G401 (cell line): ENCODE data around the gene IL6ST. TPM values are rescaled to one million over a fixed set of nuclear protein-coding genes. Genes with fewer than 3 reads are reported as not detected.
"Not testable (repeated sequence)": the region's sequence is repeated elsewhere in the genome, so short reads cannot be mapped to it uniquely, and the experiment has no call there.

Experiments
- DNase-seq: peaks from one replicate; pipeline ENCODE4 v3.0.0-alpha.2; 2015; ENCODE audit warnings: low spot score
- in situ Hi-C: cut with HindIII; loops from 2 replicates; pipeline ENCODE4 v1.10.0; 2016; ENCODE audit warnings: low sequenced_read_pairs, mixed read lengths
- total RNA-seq: library from RNA; depleted of rRNA; stranded (reverse); fragments of >200 nt; shearing (Covaris generic); gene quantifications from 2 replicates; pipeline ENCODE4 v1.2.3, GENCODE V29; 2014

The IL6ST gene
- total RNA-seq, 1 experiment from 2014 or later: 10.2 TPM

DNA sequence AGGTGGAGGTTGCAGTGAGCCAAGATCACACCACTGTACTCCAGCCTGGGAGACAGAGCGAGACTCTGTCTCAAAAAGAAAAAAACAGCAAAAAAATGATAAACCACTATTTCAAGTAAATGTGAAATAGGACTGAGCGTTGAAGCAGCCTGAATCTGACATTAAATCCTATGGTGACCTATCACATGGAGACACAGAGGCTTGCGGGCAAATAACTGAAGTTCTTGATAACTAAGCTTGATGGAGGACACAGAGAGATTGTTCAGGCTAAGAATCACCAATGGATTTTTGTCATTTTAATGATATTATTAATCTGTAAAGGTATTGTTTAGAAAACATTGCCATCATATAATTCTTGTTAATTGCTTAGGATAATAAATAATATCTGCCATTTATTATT is 15.7 kb upstream of the IL6ST start:
- DNase-seq: no peak
- in situ Hi-C loops: no loop called here

DNA sequence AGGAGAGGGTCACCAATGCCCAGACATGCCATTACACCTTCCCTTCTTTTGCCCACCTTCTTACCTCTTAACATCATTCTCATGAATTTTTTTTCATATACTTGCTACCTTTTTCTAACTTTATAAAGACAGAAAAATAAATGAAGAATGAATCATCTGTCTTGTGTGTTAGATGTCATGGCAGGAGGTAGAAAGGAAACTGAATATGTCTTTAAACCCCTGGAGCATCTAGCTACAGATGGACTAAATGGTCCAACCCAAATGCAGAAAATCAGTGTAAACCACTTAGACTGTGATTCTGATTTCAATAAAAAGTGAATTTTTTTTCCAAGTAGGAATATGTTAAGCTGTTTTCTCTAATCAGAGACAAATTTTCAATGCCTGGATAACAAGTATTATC is 11.8 kb upstream of the IL6ST start:
- DNase-seq: no peak
- in situ Hi-C loops: no loop called here

DNA sequence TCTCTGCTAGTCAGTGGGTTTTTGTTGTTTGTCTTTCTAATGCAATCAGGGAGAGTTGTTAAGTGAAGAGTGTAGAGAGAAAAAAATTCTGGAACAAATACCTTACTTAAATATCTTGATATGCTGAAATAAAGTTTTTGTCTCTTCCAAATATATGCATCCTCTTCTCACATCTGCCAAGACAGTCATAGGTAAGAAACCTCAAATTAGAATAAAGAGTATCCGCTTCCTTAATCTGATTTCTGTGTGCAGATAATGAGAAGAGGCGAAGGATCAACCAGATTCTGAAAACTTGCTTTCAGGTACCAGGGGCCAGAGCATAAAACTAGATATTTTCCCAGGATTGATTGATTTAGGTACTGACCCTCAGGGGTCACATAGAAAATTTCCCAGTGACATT is 11.3 kb upstream of the IL6ST start:
- in situ Hi-C loops: no loop called here
- no peak for DNase-seq

DNA sequence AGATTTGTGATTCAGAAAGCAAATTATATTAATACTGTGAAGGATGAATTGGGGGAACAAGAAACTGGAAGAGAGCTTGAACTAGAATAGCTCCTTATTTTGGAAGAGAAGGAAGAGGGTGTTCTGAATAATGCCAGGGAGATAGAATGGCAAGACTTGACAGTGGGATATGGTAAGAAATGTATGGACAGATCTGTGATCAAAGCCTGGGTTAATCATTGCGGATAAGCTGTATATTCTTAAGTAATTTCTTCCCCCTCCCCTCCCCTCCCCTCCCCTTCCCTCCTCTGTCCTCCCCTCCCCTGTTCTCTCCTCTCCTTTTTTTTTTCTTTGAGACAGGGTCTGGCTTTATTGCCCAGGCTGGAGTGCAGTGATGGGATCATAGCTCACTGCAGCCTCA is 10.1 kb upstream of the IL6ST start:
- in situ Hi-C loops: no loop called here
- DNase-seq: no peak

DNA sequence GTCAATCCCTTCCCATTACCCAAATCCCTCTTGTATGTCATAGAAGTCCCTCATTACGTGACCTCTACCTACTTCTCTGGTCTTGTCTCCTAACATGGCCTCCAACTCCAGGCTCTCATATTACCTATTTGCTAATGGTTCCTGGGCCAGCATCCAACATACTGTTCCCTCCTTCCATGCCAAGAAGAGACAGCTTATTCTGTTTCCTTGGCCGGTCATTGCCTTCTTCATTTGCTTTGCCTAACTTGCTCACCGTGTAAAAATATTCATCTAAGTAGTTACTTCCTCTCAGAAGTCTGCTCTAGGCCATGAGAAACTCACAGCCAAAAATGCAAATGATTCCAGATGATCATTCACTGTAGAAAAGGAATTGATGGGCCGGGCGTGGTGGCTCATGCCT is 8.9 kb upstream of the IL6ST start:
- in situ Hi-C loops: no loop called here

DNA sequence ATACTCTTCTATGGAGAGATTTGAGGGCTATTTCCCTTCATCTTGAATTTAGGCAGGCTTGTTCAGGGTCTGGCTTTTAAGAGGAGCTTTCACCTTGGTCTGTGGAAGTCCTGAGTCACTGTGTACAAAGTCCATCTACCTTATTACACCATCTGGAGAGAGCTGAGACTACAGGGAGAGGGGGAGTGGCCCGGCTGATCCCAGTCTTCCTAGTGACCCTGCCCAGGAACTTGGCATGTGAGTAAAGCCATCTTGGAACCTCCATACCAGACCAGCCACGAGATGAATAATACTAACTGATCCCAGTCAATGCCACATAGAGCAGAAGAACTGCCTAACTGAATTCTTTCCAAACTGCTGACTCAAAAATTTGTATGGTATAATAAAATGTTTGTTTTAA is 8.4 kb upstream of the IL6ST start:
- no peak for DNase-seq
- in situ Hi-C loops: no loop called here

More for the DNA sequence above, 8.9 kb upstream of the IL6ST start:
- DNase-seq: no peak

DNA sequence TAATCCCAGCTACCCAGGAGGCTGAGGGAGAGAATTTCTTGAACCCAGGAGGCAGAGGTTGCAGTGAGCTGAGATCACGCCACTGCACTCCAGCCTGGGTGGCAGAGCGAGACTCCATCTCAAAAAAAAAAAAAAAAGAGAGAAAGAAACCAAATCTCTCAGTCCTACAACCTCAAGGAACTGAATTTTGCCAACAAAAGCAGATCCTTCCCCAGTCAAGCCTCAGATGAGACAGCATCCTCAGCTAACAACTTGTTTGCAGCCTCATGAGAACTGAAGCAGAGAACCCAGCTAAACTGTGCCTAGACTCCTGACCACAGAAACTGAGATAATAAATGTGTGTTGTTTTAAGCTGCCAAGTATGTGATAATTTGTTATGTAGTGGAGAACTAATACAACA is 7.5 kb upstream of the IL6ST start:
- in situ Hi-C loops: no loop called here
- no peak for DNase-seq

DNA sequence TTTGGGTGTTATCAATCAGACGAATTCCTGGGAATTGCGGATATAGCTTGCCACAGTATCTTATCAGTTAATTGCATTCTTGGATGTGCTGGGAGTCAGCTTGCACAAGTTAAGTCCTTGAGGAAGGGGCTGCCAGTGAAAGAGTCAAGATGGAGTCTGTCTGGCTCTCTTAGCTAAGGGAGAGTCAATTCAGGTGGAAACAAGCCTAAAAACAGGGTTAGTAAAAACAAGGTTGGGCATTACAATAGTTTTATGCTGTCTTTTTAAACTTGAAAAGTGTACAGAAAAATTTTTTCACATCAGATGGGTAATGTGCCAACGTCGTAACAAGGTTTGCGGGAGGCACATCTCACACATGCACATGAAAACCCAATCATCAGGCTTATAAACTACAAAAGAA is 5.5 kb upstream of the IL6ST start:
- DNase-seq, in situ Hi-C loops: not testable (repeated sequence)

DNA sequence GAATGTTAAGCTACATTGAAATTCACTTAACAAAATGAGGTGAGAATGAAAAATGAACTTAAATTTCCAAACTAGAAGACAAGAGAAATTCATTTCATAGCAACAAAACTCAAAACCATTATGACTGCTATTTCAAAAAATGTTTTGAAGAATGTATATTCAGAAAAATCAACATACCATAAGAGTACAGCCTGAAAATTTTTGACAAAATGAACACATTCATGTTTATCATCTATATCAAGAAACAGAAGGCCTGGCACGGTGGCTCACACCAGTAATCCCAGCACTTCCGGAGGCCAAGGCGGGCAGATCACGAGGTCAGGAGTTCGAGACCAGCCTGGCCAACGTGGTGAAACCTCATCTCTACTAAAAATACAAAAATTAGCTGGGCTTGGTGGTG is 4.2 kb upstream of the IL6ST start:
- in situ Hi-C loops: no loop called here
- DNase-seq: no peak

DNA sequence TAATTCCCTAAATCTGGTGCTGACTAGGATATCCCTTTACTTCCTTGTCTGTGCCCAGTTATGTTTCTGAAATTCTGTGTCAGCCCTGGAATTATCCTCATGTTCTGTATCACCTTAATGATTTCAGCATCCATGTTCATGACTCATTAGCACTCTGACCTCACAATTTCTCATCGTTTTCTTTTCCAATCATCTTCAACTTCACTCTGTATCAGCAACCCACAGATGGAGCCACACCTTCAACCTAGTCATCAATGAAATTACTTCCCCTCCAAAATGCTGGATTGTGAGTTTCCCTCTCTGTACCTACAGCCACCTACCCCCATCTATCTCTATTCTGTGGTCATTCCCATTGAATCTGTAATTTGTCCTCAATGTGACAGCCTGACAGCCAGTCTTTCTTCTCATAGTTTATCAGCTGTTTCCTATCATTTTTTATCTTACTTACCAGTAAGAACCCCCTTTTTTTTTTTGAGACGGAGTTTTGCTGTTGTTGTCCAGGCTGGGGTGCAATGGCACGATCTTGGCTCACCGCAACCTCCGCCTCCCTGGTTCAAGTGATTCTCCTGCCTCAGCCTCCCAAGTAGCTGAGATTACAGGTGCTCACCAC is 3.1 kb upstream of the IL6ST start:
- in situ Hi-C loops: no loop called here

DNA sequence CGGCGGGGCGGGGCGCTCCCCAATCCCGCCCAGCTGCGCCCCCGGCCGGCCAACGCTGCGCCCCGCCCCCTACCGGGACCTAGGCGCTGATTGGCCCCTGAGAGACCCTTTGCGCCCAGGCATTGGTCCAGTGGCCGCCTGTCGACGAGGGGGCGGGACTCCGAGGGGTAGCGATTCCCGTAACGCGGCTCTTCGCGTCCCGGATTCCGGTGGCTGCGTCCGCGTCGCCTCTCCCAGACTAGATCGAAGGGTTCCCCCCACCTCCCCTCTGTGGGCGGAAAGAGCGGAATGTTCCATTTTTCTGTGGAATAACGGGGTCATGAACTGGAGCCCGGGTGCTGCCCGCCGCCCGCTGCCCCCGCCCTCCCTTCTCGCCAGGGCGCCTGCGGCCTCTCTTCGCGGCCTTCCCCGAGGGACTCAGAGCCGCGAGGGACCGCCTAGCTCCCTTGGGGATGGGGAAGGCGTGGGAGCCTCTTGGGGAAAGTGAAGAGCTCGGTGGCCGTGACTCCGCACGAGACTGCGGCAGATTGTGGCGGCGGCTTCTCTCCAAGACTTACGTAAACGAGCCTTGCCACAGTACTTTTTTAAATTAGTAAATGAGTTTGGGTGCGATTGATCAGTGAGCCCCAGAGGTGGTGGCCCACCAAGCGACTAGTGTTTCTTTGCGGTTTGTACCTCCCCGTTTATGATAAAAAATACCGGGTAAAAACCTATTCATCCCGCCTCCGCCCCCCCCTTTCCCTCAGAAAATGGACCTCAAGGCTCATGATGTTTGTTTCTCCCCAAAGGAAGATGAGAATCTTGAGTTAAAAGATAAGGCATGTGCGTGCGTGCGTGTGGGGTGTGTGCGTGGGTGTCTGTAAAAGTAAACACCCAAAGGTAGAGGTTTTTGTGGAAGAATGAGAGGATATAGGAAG is 493 bp upstream of the IL6ST start:
- in situ Hi-C loops: no loop called here
- DNase-seq: peak; percentile 97

More for the DNA sequence above, 3.1 kb upstream of the IL6ST start:
- no peak for DNase-seq

DNA sequence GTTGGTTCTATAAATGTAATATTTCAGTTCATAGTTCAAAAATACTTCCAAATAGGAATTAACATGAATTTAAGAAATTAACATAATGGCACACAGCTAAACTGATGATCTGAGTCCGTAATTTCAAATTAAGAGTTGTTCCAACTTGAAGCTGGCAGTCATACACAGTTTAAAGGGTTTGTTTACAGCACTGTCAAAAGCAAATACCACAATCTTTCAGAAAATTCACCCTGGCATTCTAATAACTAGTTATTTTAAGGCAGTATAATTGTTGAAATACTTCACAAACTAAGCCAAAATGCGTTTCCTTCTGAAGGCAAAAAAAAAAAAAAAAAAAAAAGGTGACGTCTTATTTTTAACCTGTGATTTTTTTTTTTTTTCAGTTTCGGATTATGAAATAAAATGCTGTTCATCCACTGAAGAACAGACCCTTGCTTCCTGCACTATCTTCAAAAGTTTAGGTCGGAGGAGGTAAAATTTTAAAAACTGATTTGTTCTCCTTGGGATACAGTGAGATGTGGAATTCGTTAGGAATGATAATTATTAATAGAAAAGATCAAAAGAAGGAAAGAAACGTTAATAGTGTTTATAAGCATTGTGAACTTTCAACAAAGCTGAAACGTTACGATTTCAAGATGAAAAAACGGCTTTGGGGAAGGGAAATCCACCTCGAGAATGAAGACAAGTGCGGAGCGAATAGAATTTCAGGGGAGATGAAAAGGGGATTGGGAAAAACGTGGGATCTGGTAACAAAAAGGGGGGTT is 850 bp downstream of the IL6ST start:
- in situ Hi-C loops: no loop called here
- DNase-seq: peak; percentile 31

DNA sequence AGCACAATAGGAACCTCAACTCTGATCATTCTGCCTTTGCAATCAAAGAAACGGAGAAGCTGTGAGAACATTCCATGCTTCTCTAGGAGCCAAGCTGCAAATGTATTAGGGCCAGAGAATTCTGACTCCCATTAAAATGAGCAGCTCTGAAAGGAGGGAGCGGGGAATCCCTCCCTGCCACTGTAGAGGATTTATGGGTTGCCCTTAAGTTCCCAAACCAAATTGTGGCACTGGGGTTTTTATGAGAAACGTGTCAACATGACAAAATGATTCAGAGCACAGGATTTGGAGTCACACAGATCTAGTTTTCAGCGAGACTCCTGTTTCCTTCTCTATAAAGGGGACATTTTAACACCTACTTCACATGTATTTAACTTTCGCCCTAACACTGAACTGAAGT is 1.8 kb downstream of the IL6ST start:
- peak; percentile 61 for DNase-seq
- in situ Hi-C loops: no loop called here

DNA sequence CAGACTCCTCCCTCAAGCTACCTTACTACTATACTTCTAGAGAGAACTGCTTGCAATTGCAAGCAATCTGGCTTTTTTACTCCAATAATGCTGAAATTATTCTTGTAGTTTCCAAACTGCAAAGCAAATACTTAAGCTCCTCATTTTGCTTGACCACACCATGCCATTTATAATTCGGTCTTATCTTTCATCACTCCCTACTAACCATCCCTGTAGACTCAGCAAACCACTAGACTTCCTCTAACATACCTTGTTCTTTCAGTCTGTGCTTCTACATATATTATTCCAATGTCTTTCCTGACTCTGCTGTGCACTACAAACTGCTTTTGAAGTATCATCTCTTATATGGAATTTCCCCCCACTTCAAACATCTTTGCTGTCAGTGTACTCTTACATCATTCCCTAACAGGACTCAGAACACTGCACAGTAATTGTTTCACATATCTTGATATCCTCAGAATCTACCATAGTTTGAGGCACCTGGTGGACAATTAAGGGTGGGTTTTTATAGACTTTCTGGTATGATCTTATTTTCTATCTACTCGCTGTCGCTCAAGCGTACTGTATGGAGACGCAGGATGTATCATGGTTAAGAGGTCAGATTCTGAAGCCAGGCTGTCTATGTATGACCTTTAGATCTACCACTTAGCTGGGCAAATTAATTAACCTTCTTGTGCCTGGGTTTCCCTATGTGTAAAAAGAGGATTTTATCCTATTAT is 2.8 kb downstream of the IL6ST start:
- in situ Hi-C loops: no loop called here

DNA sequence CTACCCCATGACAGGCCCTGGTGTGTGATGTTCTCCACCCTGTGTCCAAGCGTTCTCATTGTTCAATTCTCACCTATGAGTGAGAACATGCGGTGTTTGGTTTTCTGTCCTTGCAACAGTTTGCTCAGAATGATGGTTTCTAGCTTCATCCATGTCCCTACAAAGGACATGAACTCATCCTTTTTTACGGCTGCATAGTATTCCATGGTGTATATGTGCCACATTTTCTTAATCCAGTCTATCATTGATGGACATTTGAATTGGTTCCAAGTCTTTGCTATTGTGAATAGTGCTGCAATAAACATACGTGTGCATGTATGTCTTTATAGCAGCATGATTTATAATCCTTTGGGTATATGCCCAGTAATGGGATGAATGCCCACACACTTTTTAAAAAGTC is 3.9 kb downstream of the IL6ST start:
- DNase-seq, in situ Hi-C loops: not testable (repeated sequence)

More for the DNA sequence above, 2.8 kb downstream of the IL6ST start:
- DNase-seq: no peak

DNA sequence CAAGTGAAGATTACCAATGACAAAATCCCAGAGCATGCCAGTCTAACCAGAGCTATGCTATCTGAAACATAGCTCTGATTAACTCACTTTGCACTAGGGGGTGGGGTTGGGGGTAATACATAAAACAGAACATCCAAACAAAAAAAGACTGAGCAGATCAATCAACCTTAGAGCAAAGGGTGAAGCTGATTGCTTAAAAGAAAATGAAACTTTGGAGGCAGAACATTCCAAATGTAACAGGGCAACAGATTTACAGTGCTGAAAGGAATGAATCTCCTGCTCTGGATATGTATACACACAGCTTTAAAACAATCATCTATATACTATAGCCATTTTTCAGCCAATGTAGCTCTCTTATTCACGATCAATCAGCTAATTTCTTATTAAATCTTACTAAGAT is 4.9 kb downstream of the IL6ST start:
- DNase-seq: no peak
- in situ Hi-C loops: no loop called here

DNA sequence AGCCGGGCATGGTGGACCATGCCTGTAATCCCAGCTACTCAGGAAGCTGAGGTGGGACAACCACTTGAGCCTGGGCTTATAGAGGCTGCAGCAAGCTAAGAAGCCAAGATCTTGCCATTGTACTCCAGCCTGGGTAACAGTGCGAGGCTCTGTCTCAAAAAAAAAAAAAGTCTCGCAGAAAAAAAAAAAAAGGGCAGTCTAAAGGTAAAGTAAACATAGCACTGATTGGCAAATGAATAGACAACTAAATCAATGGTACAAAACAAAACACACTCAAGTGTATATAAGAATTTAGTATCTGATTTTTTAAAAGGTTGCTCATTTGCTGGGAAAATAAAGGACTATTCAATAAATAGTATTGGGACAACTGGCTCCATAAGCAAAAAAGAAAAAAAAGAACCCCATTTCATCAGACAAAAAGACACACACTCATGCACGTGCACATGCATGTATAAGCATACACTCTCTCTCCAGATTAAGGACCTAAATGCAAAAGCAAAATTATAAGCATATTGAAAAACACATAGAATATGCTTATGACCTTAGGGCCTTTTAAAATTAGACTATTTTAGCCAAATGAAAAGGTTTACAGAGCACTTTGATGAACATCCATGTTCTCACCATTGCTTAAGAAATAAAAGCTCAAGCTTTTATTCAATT is 5.7 kb downstream of the IL6ST start:
- no peak for DNase-seq
- in situ Hi-C loops: no loop called here

DNA sequence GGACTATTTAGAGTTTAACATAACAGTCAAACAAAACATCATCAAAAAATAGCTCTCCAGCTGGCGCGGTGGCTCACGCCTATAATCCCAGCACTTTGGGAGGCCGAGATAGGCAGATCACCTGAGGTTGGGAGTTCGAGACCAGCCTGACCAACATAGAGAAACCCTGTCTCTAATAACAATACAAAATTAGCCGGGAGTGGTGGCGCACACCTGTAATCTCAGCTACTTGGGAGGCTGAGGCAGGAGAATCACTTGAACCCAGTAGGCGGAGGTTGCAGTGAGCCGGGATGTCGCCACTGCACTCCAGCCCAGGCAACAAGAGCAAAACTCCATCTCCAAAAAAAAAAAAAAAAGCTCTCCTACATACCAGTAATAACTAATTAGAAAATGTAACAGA is 6.3 kb downstream of the IL6ST start:
- DNase-seq, in situ Hi-C loops: not testable (repeated sequence)

DNA sequence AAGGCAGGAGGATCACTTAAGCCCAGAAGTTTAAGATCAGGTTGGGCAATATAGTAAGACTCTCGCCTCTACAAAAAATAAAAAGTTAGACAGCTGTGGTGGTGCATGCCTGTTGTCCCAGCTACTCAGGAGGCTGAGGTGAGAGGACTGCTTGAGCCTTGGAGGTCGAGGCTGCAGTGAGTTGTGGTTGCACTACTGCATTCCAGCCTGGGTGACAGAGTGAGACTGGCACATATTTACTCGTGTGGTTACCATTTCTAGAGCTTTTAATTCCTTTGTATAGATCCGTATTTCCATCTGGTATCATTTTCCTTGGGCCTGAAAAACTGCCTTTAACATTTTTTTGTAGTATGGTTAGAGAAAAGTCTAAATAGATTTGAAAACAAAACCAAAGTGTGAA is 7.8 kb downstream of the IL6ST start:
- in situ Hi-C loops: no loop called here

More for the DNA sequence above, 7.8 kb downstream of the IL6ST start:
- DNase-seq: no peak
